22Rv1 (cell line): ENCODE measurements around the gene TENT4A.
A peak's percentile ranks its signal among the peaks of the same experiment; 100 is the strongest.

ENCODE experiments used
- H3K27ac ChIP-seq: fragments of 450-650 bp; 2 replicates; pipeline ENCODE4 v1.5.1; 2017
- ZFX ChIP-seq: fragments of 450-650 bp; IDR thresholded peaks from 2 replicates; pipeline ENCODE4 v1.6.1; 2017; ENCODE audit warnings: antibody characterized with exemption, borderline replicate concordance
- TF ChIP-seq, protein P1 (sequence below): fragments of 450-650 bp; IDR thresholded peaks from 2 replicates; pipeline ENCODE4 v1.5.1; 2017; ENCODE audit warnings: mild to moderate bottlenecking

The TENT4A gene

DNA sequence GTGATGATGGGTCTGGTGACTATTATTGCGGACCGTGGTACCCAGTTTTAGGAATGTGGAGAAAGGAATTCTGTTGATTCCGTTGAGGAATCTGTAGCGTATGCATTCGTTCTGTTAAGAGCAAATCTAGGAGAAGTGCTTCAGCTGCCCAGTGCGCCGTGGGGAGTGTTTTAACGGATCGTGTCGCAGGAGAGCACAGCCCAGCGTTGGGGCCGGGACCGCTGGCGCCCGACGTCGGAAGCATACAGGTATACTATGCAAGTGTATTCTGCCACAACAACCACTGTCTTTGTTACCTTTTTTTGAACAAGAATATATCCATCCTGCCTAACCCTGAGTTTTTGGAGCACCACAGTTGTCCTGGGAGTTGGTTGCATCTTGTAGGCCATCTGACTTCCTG, 42.7 kb downstream of the TENT4A start:
- TF ChIP-seq ZFX, result no peak
- TF ChIP-seq, protein P1, sequence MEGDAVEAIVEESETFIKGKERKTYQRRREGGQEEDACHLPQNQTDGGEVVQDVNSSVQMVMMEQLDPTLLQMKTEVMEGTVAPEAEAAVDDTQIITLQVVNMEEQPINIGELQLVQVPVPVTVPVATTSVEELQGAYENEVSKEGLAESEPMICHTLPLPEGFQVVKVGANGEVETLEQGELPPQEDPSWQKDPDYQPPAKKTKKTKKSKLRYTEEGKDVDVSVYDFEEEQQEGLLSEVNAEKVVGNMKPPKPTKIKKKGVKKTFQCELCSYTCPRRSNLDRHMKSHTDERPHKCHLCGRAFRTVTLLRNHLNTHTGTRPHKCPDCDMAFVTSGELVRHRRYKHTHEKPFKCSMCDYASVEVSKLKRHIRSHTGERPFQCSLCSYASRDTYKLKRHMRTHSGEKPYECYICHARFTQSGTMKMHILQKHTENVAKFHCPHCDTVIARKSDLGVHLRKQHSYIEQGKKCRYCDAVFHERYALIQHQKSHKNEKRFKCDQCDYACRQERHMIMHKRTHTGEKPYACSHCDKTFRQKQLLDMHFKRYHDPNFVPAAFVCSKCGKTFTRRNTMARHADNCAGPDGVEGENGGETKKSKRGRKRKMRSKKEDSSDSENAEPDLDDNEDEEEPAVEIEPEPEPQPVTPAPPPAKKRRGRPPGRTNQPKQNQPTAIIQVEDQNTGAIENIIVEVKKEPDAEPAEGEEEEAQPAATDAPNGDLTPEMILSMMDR, result no peak
- H3K27ac ChIP-seq, result no peak overlapping the region

DNA sequence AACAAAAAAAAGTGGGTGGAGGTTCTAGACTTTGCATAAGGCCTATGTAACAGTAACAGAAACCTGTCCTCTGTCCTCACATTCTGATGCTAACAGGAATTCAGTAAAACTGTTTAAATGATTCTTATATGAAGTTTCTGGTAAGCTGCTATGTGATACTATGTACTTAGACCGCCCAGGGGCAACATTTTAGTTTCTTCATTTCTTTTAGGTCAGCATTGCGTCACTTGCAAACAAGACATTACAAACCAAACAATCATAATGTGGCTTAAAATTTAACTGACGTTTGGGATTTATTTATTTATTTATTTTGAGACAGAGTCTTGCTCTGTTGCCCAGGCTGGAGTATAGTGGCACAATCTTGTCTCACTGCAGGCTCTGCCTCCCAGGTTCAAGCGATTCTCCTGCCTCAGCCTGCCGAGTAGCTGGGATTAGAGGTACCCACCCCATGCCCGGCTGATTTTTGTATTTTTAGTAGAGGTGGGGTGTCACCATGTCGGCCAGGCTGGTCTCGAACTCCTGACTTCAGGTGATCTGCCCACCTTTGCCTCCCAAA, 44.3 kb downstream of the TENT4A start:
- no peak for TF ChIP-seq ZFX
- TF ChIP-seq, protein P1, result no peak
- no peak overlapping the region for H3K27ac ChIP-seq

DNA sequence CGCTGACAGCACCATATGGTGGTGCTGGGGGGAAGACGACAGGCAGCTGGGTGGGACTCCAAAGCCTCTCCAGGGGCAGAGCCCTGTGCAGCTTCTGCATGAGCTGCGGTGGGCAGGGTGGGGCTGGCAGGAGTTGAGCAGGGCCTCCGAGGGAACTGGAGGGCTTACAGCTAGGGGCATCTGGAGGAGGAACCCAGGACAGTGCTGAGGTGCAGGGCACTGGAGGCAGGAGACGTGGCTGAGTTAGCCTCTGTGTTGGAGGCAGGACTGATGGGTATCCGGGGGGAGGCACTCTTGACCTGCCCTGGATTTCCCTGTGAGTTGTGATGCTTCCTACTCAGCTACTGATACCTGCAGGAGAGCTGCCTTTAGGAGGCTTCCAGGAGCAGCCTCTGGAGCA, 45.0 kb downstream of the TENT4A start:
- H3K27ac ChIP-seq, result no peak overlapping the region

DNA sequence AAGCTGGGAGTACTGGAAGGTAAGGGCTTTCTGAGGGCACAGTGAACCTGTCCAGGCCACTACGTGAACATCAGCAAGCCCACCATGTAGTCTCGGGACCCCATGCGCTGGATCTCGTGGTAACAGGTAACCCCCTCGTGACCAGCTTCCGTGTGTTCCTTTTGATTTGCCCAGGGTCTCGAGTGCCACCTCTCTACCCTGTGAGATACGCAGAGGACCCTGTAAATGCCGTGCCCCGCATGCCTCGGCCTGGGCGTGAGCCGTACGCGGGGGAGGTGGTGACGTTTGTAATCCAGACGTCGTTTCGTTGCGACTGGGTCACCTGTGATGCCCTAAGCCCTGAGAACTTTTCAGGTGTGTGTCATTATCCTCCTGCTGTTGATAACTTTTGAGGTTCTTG, 45.5 kb downstream of the TENT4A start:
- TF ChIP-seq ZFX, result no peak
- TF ChIP-seq, protein P1, result no peak

More for the DNA sequence above, 45.0 kb downstream of the TENT4A start:
- TF ChIP-seq ZFX, result no peak
- TF ChIP-seq, protein P1, result no peak

DNA sequence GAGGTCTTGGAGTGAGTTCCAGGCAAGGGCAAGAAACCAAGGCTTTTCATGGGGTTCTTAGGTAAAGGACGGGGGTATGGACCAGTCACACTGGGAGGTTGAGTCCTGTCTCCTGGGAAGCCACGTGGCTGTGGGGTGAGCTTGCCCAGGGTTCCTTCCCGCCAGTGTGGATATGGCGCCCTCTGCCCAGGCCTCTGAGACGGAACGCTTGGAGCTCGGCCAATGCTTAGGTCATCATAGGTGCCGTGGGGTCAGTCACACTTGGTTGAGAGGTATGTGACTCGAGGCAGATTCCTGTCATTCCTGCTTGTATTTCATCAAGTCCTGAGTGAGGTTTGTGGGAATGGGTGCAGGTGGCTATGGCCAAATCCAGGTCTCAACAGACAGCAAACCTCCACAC, 46.2 kb downstream of the TENT4A start:
- no peak for TF ChIP-seq ZFX
- TF ChIP-seq, protein P1, result peak; percentile 40

More for the DNA sequence above, 45.5 kb downstream of the TENT4A start:
- H3K27ac ChIP-seq, result no peak overlapping the region

DNA sequence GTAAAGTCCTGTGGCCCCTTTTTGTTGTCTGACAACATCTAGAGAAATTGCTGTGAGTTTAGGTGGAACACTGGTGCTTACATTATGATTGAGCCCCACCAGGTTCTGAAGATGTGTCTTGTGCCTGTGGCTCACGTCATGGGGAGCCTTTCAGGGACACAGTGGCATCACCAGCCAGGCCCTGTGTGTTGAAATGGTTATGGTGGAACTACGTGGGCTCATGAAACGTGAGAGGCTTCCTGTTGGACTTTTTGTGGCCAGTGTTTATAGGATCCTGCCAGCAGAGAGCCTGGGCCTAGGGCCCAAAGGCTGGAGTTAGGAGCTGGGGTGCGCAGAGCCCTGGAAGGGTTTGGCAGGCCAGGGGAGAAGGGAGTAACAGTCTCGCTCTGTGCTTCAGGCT, 46.8 kb downstream of the TENT4A start:
- no peak overlapping the region for H3K27ac ChIP-seq

More for the DNA sequence above, 46.2 kb downstream of the TENT4A start:
- H3K27ac ChIP-seq, result no peak overlapping the region

DNA sequence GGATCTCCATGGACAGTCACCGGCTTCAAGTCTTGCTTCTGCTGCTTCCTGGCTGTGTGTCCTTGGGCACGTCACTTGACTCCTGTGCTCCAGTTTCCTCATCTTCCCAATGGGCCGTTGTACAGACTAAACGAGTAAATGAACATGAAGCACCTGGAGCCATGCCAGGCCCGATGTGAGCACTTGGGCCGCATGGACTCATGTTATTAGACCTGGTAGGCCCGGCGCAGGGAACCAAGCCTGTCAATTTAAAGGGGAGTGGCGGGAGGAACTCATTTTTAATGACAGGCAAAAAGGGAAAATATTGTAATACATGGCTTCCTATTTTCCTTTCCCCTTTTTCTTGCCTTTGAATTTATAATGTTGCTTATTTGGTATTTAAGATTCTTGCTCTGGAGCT, 47.5 kb downstream of the TENT4A start:
- no peak overlapping the region for H3K27ac ChIP-seq
- TF ChIP-seq ZFX, result no peak
- TF ChIP-seq, protein P1, result no peak

More for the DNA sequence above, 46.8 kb downstream of the TENT4A start:
- TF ChIP-seq, protein P1, result no peak
- TF ChIP-seq ZFX, result no peak
